ENCODE results near the gene TIMM10B.
A peak's percentile ranks its signal among the peaks of the same experiment; 100 is the strongest.

TIMM10B gene

DNA sequence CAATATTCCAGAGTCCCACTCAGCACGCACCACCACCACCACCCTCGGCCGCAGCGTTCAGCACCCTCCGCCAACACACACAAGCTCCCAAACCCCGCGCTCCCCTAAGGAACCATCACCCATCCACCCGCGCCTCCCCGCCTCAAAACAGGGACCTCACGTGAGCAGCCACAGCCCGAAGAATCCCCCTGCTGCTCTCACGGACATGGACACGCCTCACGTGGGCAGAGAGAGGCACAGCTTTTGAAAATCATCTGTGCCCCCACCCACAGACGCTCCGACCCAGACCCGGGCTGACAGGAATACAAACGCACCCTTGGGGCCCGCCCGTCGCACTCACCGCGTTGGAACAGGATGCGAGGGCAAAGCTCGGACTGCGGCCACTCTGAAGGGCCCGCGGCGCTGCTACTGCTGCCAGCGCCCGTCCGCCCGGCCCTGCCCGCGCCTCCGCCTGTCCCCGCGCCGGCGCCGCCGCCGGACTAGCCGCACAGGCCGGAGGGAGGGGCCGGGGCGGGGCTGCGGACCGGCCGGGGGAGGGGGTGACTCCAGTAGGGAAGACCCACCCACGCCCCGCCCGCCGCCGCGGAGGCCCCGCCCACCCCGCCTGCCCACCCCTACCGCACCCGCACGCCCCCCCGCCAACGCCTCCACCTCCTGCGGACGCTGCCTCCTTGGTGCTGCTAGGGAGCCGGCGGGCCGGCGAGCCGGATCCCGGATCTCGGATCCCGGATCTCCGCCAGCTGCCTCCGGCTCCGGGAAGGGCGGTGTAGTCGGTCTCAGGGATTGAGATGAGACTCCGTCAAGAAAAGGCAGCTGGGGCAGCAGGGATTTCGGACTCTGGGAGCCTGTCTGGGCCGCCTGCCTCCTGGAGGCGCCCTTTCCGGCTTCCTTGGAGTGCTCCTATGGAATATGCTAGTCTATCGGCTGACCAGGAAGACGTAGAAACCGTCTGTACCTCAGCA, 7.6 kb upstream of the TIMM10B start, which contains the start of gene TRIM3:
TSS of gene TRIM3 (minus strand) at position 491 of the 962 bp plus-strand sequence. CDS start 8,246 bp downstream, outside the sequence.
- ATAC-seq: peak; percentile 59 to 67

DNA sequence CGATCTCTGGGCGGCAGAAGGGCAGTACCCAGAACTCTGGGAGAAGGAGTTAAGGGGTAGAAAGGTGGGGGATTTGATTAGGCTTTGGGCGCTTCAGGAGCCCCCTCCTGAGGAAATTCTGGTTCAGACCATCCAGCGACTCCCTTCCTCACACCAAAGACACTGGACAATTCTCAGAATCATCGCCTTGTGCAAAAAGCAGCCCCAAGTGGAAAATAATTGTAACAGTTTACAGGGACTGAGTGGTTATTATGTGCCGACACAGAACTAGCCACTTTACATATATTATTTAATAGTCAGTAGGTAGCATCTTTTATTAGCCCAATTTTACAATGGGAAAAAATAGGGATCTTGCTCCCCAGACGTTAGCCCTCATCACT, 6.9 kb upstream of the TIMM10B start:
- ATAC-seq: no peak

DNA sequence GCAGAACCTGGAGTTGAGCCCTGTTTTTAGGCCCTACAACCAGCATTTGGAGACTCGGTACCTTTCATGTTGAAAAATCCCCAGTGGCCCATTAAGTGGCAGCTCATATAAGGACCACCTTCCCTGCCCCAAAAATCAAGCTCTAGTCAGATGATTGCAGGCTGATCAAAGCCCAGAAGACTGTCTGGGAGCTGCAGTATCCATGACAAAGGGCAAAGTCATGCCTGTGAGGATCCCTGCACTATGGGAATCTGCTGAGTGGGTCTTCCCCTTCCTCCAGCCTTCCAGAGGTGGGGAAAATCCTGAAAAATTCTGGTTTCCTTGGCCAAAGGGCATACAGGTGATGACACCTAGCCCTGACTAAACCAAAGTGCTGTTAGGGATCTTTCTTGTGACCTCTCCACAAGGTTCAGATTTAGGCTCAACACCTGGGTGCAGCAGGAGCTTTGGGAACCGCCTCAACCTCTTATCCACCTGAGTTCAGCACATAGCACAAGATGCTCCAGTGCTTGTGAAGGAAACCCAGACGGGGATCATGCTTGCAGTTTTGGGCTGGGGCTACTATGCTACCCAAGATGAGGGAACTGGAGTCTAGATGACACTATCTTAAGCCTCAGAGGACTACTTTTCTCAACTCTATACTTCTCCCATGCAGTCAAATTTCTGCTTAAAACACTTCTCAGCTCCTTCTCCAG, 6.3 kb upstream of the TIMM10B start:
- ATAC-seq: no peak

DNA sequence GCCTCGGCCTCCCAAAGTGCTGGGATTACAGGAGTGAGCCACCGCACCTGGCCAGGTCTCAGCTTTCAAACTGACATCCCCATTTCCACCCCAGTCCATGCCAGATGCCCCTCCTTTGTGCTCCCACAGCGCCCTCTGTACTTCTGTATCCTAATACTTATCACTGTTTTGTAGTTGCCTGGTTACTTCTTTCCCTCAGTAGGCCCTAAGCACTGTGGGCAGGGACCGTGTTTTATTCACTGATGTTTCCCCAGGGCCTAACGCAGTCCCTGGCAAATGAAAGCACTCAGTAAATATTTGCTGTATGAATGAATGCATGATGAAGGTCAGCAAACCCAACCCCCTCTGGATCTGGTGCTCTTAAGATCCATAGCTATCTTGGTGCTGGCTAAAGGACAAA, 5.4 kb upstream of the TIMM10B start:
- ATAC-seq: no peak

DNA sequence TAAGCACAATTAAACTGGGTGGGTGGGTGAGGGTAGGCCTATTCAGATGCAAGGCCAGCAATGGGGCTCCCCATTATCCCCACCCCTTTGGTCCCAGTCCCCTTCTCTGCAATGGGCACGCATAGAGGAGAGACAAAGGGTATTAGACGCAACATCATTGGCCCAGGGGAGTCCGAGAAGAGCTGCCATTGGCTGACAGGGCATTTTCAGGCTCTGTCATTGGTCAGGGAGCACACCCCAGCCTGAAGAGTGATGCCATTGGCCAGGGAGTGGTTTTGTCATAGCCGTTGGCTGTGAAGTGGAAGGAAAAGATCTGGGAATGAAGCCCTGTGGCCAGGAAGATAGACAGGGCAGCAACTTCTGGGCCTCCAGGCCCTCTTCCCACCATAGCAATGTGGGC, 4.7 kb upstream of the TIMM10B start:
- no peak for ATAC-seq

DNA sequence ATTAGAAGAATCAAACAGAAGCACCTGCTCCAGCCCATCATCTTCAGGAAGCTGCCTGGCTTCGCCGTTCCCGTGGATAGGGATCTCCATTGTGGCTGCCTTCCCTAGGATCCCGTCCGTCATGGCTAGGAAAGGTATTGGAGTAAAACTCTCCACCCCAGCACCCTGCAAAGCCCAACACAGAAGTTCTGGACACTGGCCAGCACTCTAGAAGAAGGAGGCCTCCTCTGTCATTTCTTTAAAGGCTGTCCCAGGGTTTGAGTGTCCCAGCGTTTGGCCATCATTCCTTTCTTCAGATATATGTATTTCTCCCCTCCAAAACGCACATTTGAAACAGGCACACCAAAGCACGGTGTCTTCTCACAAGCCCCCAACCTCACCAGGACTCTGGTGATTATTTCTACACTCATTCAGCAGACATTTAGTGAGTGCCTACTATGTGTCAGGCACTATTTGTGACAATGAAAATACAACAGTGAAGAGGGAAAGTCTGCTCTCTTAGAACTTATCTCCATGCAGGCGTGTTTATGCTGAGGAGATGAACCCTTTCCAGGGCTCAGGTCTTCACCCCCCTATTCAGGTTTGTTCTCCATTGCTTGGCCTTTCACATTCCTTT, 894 bp upstream of the TIMM10B start:
- no peak for ATAC-seq

DNA sequence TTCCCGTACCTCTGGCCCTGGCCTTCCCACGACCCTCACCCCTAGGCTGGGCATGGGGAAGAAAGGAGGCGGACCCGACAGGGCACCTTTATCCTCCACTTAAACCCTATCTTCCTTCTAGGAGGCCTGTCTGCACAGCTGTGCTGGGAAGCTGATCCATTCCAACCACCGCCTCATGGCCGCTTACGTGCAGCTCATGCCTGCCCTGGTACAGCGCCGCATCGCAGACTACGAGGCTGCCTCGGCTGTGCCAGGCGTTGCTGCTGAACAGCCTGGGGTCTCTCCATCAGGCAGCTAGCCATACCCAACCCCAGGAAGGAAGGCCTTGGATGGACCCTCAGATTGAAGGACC, 599 bp downstream of the TIMM10B start:
- ATAC-seq: no peak

DNA sequence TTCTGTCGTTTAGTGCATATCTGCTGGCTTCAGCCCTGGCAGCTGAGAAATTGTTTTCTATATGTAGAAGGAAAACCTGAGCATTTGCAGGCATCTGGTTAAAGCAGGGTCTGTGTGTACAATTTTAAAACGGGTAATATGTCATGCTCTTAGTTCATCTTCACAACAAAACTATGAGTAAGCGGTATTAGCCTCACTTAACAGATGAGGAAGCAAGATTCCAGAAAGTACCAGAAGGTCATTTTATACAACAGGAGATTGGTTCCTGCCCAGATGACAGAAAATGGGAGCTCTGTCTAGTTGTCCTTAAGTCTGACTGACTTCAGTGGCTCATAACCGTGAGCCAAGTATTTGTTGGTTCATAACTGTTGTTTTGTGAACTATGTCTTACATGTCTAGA, 1.1 kb downstream of the TIMM10B start:
- no peak for ATAC-seq

DNA sequence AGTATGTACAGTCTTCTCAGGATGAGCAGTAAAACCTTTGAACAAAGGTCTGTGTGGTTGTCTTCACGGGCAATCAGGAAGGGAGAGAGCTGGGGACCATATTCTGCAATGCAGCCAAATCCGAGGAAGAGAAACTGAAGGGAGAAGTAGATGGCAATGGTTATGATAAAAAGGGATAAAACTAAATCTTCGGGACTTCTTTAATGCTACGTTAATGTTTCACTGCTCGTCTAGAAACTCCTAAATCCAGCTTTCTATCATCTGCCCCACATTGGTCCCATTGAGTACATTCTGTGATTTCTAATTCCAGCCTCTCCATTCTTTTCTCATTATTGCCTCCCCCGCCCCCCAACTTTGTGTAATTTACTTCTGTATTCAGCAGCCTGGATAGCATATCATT, 1.7 kb downstream of the TIMM10B start:
- ATAC-seq: no peak

DNA sequence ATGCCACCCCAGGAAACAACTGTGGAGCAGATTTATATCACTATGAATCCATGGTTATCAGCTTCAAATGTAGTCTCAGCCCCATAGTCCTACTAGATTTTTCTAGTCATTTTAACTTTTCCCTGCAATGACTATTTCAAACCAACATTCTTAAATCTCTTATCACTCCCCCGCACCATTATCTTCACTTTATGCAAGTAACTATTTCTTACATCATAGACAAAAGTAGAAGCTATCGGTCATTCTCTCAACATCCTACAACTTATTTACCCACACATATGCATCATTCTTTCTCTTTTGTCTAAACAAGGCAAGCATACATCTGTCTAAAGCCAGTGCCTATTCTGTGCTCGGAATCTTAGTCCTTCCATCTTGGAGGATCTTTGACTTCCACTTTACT, 4.4 kb downstream of the TIMM10B start:
- ATAC-seq: no peak

DNA sequence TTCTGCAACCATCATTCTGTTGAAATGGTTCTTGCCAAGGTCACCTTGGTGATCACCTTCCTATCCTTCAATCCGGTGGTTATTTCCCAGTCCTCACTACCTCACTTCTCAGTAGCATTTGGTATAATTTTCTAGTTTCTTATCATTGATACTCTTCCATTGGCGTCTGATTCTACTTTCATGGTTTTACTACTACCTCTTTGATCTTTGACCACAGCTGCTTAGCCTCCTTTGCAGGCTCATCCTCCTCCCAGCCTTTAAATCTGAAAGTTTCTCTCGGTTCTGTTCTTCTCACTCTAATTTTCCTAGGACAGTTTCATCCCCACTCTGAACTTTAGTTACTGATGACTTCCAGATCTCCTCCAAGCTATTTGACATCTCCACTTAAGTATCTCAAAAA, 5.0 kb downstream of the TIMM10B start:
- no peak for ATAC-seq

DNA sequence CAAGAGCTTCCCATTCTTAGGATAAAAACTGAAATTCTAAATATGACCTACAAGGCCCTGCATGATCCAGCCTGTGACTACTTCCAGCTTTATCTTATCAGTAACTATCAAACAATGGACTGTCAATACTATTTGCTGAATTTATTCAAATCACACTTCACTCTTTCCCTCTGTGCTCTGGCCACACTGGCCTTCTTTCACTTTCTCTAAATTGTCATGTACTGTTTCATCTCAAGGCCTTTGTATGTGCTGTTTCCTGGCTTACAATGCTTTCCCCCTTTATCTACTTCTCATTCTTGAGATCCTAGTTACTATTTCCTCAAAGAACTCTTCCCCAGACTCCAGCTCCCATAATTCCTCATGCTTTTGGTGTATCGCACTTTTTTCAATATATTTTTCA, 5.6 kb downstream of the TIMM10B start:
- no peak for ATAC-seq

DNA sequence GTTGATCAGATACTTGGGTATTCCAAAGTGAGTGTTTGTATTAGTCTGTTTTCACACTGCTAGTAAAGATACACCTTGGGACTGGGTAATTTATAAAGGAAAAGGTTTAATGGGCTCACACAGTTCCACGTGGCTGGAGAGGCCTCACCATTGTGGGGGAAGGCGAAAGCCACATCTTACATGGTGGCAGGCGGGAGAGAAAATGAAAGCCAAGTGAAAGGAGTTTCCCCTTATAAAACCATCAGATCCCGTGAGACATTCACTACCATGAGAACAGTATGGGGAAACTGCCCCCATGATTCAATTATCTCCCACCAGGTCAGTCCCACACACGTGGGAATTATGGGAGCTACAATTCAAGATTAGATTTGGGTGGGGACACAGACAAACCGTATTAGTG, 7.0 kb downstream of the TIMM10B start:
- ATAC-seq: no peak

DNA sequence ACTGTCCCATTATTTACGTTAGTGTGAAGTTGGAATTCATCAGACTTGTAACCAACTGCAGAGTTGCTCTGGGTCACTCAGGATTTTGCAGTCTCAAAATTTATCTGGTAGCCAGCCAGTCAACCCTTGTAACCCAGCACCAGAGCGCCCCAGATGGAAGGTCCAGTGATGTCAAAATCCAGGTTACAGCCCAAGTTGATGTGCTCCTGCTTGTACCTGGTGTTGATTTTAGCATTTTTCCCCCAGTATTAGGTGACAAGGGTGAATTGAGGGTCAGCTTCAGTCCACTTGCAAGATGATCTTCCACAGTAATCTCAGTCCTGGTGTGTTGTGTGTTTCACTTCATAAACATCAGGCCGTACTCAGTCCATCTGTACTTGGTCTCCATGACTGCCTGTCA, 7.5 kb downstream of the TIMM10B start:
- ATAC-seq: no peak

DNA sequence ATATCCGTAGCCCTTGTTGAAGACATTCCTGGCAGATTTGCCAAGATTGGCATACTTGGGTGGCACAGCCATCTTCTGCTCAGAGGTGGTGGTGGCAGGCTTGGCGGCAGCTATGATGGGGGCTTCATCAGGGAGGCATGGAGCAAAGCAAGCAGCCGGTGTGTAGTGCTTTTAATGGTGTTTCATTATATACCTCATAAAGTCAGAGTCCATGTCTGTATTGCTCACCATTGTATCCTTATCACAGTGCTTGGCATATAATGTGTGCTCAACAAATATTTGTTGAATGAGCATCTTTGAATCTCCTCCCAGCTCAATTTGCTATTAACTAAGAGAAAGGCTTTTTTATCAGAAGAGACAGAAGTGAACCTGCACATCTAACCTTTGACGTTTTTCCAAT, 8.0 kb downstream of the TIMM10B start:
- ATAC-seq: no peak

DNA sequence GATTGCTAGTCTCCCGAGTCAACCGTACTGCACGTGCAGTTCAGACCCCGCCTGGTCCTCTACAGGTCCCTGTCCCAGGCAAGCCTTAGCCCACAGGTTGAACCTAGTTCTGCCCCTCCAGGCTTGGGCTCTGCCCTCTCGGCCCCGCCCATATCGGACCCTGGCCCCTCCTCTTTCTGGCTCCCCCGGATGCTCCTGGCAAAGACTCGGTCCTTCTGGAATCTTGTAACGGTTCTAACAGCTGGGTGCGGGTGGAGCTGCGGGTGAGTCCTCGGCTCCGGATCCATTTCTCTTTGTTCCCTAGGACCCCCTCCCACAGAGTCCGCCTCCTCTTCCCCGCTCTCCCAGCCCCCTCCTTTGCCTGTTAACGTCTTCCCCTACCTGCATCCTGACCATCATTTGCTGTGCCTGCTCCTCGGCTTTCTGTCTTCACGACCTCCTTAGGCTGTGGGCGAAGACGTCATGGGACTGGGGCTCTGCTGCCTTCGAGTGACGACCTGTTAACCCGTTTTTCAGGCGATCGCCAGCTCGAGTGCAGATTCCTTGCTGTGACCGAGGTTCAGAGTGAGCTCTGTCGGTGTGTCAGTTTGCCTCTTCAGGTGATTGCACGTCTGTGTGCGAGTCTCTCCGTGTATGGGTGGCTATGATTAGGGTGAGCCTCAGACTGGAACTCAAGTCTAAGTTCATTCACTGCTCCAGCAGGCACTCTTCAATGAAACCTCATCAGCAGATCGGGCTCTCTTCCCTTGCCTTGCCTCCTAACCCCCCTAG, 16.0 kb downstream of the TIMM10B start, which contains the start of gene DNHD1:
TSS of gene DNHD1 (plus strand) at position 212 of the 771 bp plus-strand sequence. CDS start 936 bp downstream, outside the sequence.
- no peak for ATAC-seq

DNA sequence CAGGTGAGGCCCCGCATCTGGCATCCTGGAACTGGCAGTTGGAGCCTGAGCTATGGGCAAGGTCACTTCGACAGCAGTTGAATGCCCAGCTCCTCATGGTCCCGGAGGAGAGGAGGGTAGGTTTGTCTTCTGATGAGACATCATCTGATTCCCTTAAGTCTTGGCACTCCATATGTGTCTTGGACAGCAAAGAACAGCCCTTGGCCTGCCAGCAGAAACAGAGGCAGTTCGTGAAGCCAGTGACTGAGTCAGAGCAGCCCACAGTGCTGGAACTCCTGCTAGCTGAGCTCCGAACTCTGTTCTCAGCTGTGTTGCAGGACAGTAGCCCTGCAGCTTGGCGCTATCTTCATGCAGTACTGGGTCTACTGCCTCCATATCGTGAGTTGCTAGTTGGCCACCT, 16.8 kb downstream of the TIMM10B start:
- no peak for ATAC-seq

DNA sequence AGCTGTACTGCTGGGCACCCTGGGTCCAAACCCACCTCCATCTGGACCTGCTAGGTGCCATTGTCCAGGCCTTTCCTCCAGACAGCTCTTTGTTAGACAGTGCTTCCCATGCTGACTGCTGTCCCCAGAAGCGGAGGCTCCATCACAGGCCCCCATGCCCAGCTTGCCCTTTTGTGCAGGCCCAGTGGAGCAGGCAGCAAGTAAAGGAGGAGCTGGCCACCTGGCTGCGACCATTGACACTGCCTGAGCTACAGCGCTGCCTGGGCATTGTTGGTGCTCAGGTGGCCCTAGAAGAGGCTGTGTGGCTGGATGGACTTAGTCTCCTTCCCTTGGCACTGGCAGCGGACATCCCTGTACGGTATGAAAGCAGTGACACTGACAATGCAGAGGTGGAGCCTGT, 17.2 kb downstream of the TIMM10B start:
- no peak for ATAC-seq

DNA sequence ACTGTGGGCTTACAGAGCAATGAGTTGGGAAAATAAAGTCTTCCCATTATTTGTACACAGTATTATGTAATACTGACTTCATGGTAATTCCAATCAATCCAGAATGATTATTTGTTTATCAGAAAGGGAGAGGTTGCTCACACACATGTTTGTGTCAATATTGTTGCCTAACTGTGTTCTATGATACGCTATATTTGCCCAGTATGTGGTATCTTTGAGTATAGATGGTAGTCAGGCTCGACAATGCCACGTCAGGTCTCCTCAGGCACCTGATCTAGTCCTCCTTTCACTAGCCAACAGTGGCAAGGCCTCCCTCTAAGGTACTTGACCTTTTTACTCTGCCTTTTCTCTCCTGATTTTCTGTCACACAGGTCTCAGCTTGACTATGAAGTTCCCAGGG, 21.1 kb downstream of the TIMM10B start:
- ATAC-seq: no peak

DNA sequence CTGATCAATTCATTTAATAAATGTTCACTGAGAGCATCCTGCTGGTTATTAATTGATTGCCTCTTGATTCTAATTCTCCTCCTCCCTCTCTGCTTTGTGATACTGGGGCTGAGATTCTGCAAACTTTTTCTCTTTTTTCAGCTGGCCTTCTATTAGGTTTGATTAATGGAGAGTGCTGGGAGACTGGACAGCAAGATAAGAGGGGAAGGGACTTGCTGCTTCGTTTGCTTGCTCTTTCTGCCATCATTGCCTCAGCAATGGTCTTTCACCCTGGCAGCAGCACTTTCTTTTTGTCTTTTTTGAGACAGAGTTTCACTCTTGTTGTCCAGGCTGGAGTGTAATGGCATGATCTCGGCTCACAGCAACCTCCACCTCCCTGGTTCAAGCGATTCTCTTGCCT, 22.9 kb downstream of the TIMM10B start:
- no peak for ATAC-seq

DNA sequence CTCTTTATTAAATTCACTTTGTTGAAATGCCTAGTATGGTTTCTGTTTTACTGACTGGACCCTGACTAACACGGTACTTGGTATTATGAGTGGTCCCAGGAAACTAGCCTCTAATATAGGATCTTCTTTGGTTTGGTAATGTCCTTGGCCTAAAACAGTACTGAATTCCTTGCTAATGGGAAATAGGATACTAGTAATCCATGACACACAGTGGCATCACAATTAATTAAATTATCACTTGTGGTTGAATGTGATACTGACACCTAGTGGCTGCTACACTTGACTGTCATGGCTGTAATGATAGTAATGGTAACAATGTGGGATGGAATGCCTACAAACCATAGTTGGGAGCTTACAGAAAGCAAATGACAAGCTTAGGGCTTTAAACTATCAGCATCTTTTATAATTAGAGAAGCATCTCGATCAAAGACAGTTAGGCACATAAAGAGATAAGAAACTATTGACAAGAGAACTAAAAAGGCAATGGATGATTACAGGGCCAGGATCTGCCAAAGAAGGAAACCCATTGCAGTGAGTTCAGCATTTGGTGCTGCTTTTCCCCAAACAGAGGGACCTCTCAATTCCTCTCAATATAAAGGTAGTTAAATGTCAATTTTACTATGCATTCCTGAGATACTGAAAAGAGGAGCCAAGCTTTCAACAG, 24.4 kb downstream of the TIMM10B start:
- ATAC-seq: peak; percentile 69 to 71

DNA sequence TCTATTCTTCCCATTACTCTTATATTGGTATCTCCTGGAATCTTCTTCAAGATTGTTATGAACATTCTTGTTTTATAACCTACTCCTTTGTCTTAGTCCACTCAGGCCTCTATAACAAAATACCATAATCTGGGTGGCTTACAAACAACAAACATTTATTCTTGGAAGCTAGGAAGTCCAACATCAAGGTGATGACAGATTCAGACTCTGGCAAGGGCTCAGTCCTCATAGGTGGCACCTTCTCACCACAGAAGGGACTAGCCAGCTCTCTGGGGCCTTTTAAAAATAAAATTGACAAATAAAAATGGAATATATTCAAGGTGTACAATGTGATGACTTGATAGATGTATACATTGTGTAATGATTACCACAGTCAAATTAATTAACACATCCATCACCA, 35.6 kb downstream of the TIMM10B start:
- ATAC-seq: no peak

Data from activated CD4-positive, CD25-positive, alpha-beta regulatory T cell treated with anti-CD3 and anti-CD28 coated beads, Interleukin-2, amount 50 U/mL, for 24 hours (primary cell).